Activated naive CD4-positive, alpha-beta T cell treated with anti-CD3 and anti-CD28 coated beads, Interleukin-2, amount 10 ng/mL, durations not matched to agents 7 days and 5 days (primary cell): ENCODE data around the gene ARPC4.
A peak's percentile ranks its signal among the peaks of the same experiment; 100 is the strongest.

ENCODE experiments used
- CTCF ChIA-PET: fragments of 350-600 bp; sonication (Branson Sonifier 250); formaldehyde crosslinking; loops from one replicate; lab custom pipeline; 2021; ENCODE audit warnings: antibody characterized with exemption; lab: Charles Lee
- DNase-seq: peaks from one replicate; pipeline ENCODE4 v3.0.0-alpha.2; 2020
- H3K27ac Mint-ChIP-seq: one replicate; pipeline ENCODE4 v1.8.0; 2021; ENCODE audit warnings: mild to moderate bottlenecking, moderate library complexity, mixed read lengths
- H3K27me3 Mint-ChIP-seq: one replicate; pipeline ENCODE4 v1.8.0; 2021; ENCODE audit warnings: mild to moderate bottlenecking, mixed read lengths
- H3K36me3 Mint-ChIP-seq: one replicate; pipeline ENCODE4 v1.8.0; 2021; ENCODE audit warnings: mixed read lengths
- H3K4me1 Mint-ChIP-seq: one replicate; pipeline ENCODE4 v1.8.0; 2021; ENCODE audit warnings: mixed read lengths
- H3K4me3 Mint-ChIP-seq: one replicate; pipeline ENCODE4 v1.8.0; 2021; ENCODE audit warnings: mild to moderate bottlenecking, moderate library complexity, mixed read lengths
- H3K9me3 Mint-ChIP-seq: one replicate; pipeline ENCODE4 v1.8.0; 2021; ENCODE audit warnings: mixed read lengths

Gene ARPC4

DNA sequence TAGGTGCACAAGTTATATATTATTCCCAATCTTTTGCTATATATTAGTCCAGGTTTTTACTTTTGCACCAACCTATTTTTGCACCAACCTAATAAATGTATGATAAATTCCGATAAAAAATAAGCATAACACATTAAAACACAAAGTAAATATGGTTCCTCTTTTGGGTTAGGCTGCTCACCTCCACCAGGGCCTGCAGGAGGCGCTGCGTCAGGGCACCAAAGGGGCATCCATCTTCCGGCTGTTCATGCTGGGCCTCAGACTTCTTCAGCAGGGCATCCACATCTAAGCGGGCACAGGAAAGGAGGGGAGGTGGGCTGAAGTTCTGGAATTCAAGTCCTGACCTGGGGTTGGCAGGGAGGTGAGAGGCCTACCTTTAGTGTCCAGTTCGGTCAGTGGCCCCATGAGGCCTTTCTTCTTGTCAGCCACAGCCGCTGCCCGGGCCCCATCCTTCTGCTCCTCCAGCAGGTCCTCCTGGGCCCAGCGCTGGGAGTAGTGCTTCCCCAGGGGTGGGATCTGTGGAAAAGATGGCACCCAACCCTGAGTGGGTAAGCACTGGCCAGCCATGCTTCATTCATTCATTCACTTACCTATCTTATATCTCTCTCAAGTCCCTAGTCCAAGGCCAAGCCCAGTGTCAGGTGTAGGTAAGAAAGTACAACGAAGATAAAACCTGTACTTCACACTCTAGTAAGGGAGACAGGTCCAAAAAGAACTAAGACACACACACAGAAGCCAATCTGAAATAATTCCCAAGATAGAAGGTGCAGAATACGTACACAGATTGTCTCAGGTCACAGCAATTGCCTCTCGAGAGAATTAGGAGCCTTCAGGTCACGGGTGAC lies 5.8 kb upstream of the ARPC4 start:
- peaks cover 55% of the 10 kb centered on the region for H3K4me1 Mint-ChIP-seq
- peak overlapping the region; percentile 80 for H3K27ac Mint-ChIP-seq
- no peaks in the 10 kb centered on the region for H3K9me3 Mint-ChIP-seq
- DNase-seq, result peak; percentile 29
- no peaks in the 10 kb centered on the region for H3K27me3 Mint-ChIP-seq
- no peak overlapping the region for H3K4me3 Mint-ChIP-seq
- H3K36me3 Mint-ChIP-seq, result peaks cover 62% of the 10 kb centered on the region
- CTCF ChIA-PET, result interaction anchor here (0.7 to 1.0 kb wide), 3 partner anchors 11 to 62 kb away, joined by 3 to 4 read pairs (median 3); no protein-coding TSS in a partner anchor

DNA sequence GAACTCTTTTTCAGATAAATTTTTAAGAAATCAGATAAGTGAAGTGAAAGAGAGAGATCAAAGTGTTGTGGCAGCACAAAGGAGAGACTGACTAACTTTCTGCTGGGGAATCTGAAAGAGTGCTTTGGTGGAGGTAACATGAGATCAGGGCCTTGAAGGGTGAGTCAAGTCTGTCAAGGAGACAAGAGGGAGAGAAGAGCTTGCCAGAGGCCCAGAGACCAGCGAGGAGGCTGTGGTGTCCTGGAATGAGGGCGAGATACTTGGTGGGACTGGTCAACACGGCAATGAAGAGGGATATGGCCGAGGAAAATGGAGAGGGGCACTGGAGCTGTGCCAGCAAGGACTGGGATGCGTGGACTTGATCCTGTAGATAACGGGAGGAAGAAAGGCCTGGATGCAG lies 5.2 kb upstream of the ARPC4 start:
- DNase-seq, result no peak
- Mint-ChIP-seq H3K36me3 (peaks cover 55% of the 10 kb centered on the region), H3K4me3 (no peak overlapping the region), H3K27me3 (no peaks in the 10 kb centered on the region), H3K27ac (peak overlapping the region; percentile 80), H3K4me1 (peaks cover 48% of the 10 kb centered on the region), H3K9me3 (no peaks in the 10 kb centered on the region)
- CTCF ChIA-PET, result no interaction called here

DNA sequence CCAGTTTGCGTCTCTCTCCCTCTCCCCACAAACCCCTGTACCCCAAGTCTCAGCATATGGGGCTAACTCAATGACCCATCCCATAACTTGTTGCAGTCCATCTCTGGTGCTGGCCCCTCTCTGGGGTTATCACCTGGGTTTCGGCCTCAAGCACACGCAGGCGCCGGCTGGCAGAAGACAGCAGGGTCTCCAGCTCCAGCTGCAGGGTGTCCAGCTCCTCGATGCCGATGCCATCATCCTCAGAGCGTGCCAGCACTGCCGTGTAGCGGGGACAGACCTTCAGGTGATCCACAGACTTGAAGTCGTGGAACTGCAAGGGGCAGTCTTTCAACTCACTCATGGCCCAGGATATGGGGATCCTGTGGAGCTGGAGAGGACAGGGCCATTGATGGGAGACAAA lies 1.8 kb upstream of the ARPC4 start:
- no peaks in the 10 kb centered on the region for H3K9me3 Mint-ChIP-seq
- H3K27me3 Mint-ChIP-seq, result no peaks in the 10 kb centered on the region
- H3K27ac Mint-ChIP-seq, result peak overlapping the region; percentile 20
- CTCF ChIA-PET, result interaction anchor here (0.6 to 1.5 kb wide), 4 partner anchors 18 to 125 kb away, joined by 3 to 4 read pairs (median 3); partner anchors contain the start of gene BRPF1
- no peak for DNase-seq
- H3K4me3 Mint-ChIP-seq, result peak overlapping the region; percentile 96
- H3K4me1 Mint-ChIP-seq, result peaks cover 67% of the 10 kb centered on the region
- H3K36me3 Mint-ChIP-seq, result peaks cover 60% of the 10 kb centered on the region

DNA sequence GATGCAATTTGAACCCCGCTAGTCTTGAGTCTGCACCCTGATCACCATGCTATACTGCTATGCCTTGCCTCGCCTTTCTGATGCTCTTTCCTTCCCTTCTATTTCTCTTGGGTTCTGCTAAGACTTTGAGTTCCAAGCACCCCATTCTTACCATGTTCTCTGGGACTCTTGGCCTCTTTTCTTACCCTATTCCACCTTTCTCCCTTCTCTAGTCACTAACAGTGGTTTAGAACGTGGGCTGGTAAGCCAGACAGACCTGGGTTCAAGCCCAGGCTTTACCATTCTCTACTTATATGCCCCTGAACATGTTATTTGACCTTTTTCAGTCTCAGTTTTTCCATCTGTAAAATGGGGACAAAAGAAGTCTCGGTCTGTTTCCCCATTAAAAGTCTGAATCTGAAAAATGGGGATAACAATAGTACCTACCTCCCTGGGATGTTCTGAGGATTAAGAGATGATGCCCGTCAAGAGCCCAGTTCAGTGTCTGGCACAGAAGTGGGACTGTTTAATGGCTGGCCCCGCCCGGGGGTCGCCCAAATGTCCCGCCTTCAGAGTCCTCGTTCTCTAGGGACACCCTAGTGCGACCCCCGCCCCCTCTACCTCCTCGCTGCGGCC lies 985 bp upstream of the ARPC4 start:
- no peak for DNase-seq
- peaks cover 66% of the 10 kb centered on the region for H3K4me1 Mint-ChIP-seq
- H3K36me3 Mint-ChIP-seq, result peaks cover 57% of the 10 kb centered on the region
- CTCF ChIA-PET, result interaction anchor here (0.6 to 1.5 kb wide), 2 partner anchors 17 to 64 kb away, joined by 3 read pairs; no protein-coding TSS in a partner anchor
- H3K4me3 Mint-ChIP-seq, result peak overlapping the region; percentile 96
- peak overlapping the region; percentile 100 for H3K27ac Mint-ChIP-seq
- H3K27me3 Mint-ChIP-seq, result no peaks in the 10 kb centered on the region
- no peaks in the 10 kb centered on the region for H3K9me3 Mint-ChIP-seq

DNA sequence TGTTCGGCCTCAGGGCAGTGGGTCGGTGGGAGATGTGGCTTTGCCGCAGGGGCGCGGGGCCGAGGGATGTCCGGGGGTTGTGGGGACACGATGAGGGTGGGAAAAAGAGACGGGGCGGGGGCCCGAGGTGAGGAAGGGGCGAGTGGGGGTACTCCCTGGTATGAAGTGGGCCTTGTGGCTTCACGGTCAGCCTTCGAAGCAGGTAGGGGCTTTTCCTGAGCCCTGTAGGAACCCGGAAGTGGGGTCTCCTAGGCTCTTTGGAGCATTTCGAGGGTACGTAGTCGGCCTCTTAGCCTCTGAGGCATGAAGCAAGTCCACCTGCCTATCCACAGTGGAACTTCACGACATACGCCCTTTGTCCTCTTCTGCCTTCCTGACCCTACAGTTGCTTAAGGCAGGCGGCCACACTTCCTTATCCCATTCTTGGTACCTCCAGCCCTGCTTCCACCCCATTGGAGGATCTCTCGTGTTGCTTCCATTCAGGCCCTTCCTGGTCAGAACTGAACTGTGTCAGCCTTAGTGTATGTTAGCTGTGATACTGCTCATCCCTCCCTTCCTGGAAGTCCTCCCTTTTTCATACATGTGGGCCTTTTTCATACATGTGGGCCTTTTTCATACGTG lies 389 bp downstream of the ARPC4 start:
- Mint-ChIP-seq H3K36me3 (peaks cover 61% of the 10 kb centered on the region), H3K4me1 (peaks cover 68% of the 10 kb centered on the region), H3K4me3 (peak overlapping the region; percentile 96)

DNA sequence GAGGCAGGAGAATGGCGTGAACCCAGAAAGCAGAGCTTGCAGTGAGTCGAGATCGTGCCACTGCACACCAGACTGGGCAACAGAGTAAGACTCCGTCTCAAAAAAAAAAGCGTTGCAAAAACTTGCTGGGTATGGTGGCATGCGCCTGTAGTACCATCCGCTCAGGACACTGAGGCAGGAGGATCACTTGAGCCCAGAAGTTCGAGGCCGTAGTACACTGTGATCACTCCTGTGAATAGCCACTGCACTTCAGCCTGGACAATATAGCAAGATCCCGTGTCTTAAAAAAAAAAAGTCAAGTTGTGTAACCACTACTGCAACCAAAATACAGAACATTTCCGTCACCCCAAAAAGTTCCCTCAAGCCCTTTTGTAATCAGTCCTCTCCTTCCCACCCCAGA lies 1.5 kb downstream of the ARPC4 start:
- Mint-ChIP-seq H3K27ac (peak overlapping the region; percentile 44), H3K27me3 (no peaks in the 10 kb centered on the region), H3K36me3 (peaks cover 60% of the 10 kb centered on the region), H3K4me1 (peaks cover 61% of the 10 kb centered on the region), H3K9me3 (no peaks in the 10 kb centered on the region), H3K4me3 (peak overlapping the region; percentile 96)
- DNase-seq, result no peak
- CTCF ChIA-PET, result interaction anchor here (1.0 kb wide), 1 partner anchor 11 kb away, joined by 3 read pairs; no protein-coding TSS in a partner anchor

More for the DNA sequence above, 389 bp downstream of the ARPC4 start:
- DNase-seq, result peak; percentile 51
- CTCF ChIA-PET, result interaction anchor here (0.8 to 1.7 kb wide), 6 partner anchors 12 to 141 kb away, joined by 3 to 6 read pairs (median 4); partner anchors contain the start of gene OGG1
- Mint-ChIP-seq H3K9me3 (no peaks in the 10 kb centered on the region), H3K27me3 (no peaks in the 10 kb centered on the region), H3K27ac (peak overlapping the region; percentile 100)

DNA sequence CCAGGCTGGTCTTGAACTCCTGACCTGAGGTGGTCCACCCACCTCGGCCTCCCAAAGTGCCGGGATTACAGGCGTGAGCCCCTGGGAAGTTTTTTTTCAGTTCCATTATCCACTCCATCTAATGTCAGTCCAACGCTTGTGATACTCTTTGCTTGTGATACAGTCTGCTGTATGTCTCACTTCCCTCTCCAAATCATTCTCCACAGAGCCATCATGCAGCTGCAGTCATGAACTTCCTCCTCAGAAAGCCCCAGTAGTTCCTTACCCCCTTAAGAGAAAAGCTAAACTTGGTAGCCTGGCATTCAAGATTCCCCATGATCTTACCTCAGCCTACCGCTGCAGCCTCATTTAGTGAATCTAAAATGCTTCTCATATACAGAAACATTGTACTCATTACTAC lies 2.3 kb downstream of the ARPC4 start:
- H3K27ac Mint-ChIP-seq, result no peak overlapping the region
- peaks cover 58% of the 10 kb centered on the region for H3K4me1 Mint-ChIP-seq
- no peaks in the 10 kb centered on the region for H3K9me3 Mint-ChIP-seq
- DNase-seq, result no peak
- H3K4me3 Mint-ChIP-seq, result peak overlapping the region; percentile 42
- peaks cover 60% of the 10 kb centered on the region for H3K36me3 Mint-ChIP-seq
- no peaks in the 10 kb centered on the region for H3K27me3 Mint-ChIP-seq
- CTCF ChIA-PET, result no interaction called here

DNA sequence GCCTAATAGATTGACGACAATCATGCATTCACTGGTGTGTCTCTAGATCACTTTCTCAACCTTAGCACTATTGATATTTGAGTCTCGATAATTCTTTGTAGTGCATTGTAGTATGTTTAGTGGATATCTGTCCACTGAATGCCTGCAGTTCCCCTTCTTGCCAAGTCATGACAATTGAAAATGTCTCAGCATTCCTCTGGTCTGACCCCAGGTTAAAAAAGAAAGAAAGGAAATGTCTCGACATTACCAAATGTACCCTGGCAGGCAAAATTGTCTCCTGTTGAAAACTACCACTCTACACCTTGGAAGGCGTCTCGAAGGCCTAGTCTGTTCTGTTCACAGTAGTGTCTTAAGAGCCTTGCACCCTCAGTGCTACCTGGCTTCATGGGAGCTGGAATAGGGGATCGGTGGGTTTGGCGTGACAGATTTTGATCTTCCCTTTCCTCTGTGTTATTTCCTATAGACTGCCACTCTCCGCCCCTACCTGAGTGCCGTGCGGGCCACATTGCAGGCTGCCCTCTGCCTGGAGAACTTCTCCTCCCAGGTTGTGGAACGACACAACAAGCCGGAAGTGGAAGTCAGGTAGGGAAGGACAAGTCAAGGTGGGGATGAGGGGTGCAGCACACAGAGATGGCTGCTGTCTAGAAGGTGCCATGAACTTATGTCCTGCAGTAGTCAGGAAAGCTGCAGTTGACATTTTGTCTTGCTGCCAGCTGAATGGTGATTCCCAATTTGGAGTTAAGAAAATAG lies 4.5 kb downstream of the ARPC4 start:
- no peak for DNase-seq
- H3K27me3 Mint-ChIP-seq, result no peaks in the 10 kb centered on the region
- H3K9me3 Mint-ChIP-seq, result no peaks in the 10 kb centered on the region
- CTCF ChIA-PET, result no interaction called here
- H3K27ac Mint-ChIP-seq, result no peak overlapping the region
- peaks cover 40% of the 10 kb centered on the region for H3K4me1 Mint-ChIP-seq
- no peak overlapping the region for H3K4me3 Mint-ChIP-seq
- H3K36me3 Mint-ChIP-seq, result peaks cover 63% of the 10 kb centered on the region

DNA sequence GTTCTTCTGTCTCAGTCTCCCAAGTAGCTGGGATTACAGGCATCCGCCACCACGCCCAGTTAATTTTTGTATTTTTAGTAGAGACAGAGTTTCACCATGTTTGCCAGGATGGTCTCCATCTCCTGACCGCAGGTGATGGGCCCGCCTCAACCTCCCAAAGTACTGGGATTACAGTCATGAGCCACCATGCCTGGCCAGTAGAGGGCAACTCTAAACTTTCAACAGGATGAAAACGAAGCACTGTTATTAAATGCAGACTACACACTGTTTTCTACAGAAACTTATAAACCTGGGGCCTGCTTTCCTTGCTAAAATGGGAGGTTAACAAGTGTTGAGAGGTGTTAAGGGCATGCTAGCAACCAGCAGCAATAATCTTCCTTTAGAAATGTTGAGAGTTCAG lies 7.6 kb downstream of the ARPC4 start:
- Mint-ChIP-seq H3K4me3 (no peak overlapping the region), H3K27me3 (no peaks in the 10 kb centered on the region), H3K36me3 (peaks cover 69% of the 10 kb centered on the region), H3K9me3 (no peaks in the 10 kb centered on the region), H3K27ac (no peak overlapping the region), H3K4me1 (peaks cover 23% of the 10 kb centered on the region)
- DNase-seq, result no peak
- CTCF ChIA-PET, result interaction anchor here (1.2 kb wide), 1 partner anchor 18 kb away, joined by 3 read pairs; no protein-coding TSS in a partner anchor

DNA sequence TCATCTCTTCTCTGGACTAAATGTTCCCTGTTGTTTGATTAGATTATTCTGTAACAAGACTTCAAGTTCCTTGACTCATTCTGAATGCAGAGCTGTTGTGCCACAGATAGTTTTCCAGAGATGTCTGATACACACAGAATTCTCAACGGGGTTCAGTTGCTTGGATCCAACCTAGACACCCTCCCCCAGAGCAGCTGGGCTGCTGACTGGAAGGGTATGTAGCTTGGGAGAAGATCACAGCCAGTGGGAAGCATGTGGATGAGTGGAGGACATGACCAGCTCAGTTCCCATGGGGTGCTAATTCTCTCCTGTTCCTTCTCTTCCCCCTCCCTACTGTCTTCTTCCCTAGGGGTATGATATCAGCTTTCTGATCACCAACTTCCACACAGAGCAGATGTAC lies 10.6 kb downstream of the ARPC4 start:
- Mint-ChIP-seq H3K36me3 (peaks cover 71% of the 10 kb centered on the region), H3K27me3 (no peaks in the 10 kb centered on the region)

DNA sequence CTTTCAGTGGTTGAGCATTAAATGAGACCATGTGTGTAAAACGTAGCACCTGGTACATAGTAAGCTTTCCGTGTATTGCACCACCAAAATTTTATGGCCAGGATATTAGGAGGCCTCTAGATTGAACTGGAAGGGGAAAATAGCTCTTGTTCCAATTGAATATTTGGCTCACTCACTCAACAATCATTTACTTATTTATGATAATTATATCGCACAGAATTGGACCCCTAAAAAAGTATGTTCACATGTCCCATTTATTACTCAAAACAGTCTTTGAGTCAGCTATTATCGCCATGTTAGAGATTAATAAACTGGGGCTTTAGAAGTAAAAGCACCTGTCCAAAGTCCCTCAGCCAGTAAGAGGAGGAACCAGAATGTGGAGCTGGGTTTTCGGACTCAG lies 12.1 kb downstream of the ARPC4 start:
- Mint-ChIP-seq H3K4me1 (peaks cover 35% of the 10 kb centered on the region), H3K27ac (no peak overlapping the region), H3K9me3 (no peaks in the 10 kb centered on the region), H3K27me3 (no peaks in the 10 kb centered on the region), H3K36me3 (peaks cover 66% of the 10 kb centered on the region), H3K4me3 (no peak overlapping the region)
- CTCF ChIA-PET, result interaction anchor here (1.1 to 1.3 kb wide), 3 partner anchors 8 to 12 kb away, joined by 3 read pairs; partner anchors contain the start of gene ARPC4
- no peak for DNase-seq

More for the DNA sequence above, 10.6 kb downstream of the ARPC4 start:
- Mint-ChIP-seq H3K9me3 (no peaks in the 10 kb centered on the region), H3K4me1 (peaks cover 23% of the 10 kb centered on the region), H3K27ac (peak overlapping the region; percentile 43), H3K4me3 (no peak overlapping the region)
- DNase-seq, result no peak
- CTCF ChIA-PET, result interaction anchor here (1.1 kb wide), 1 partner anchor 76 kb away, joined by 3 read pairs; no protein-coding TSS in a partner anchor

DNA sequence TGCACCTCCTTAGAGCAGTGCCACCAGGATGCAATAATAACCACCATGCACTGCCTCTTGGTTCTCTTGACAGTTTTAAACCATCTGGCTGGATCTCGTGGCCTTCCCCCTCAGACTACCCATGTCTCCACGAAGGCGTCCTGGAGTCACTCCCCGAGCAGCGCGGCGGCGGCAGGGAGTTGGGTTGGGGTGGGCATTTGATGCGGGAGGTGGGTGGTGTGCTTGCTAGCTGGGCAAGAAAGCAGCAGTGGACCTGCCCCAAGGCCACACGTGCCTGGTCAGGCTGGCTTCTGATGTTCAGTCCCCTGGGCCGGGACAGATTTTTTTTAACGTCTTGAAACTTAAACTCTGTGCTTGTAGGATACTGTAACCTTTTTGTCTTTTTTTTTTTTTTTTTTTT lies 13.3 kb downstream of the ARPC4 start:
- Mint-ChIP-seq H3K4me3 (no peak overlapping the region), H3K9me3 (no peaks in the 10 kb centered on the region), H3K36me3 (peaks cover 60% of the 10 kb centered on the region), H3K4me1 (peaks cover 44% of the 10 kb centered on the region), H3K27ac (no peak overlapping the region), H3K27me3 (no peaks in the 10 kb centered on the region)
- CTCF ChIA-PET, result interaction anchor here (1.2 kb wide), 1 partner anchor 27 kb away, joined by 3 read pairs; no protein-coding TSS in a partner anchor
- no peak for DNase-seq
